IMR-90 (cell line): ENCODE data around the gene KLF13. TPM values are rescaled to one million over a fixed set of nuclear protein-coding genes. Genes with fewer than 3 reads are reported as not detected.

Source experiments
- ATAC-seq: fragments of 200-7000 bp; cut with Tn5 transposase; 2 replicates; pipeline ENCODE4 v1.9.1; 2020; ENCODE audit warnings: low read depth, mild to moderate bottlenecking, moderate library complexity
- BruUV-seq: library from RNA; stranded (reverse); fragments of 400-500 nt; replicated peaks from 2 replicates; lab custom pipeline; 2021; lab: Mats Ljungman, UMichigan
- CTCF ChIA-PET: fragments of 300-600 bp; formaldehyde crosslinking; extraction: SDS; loops from one replicate; lab custom pipeline; 2021; ENCODE audit warnings: antibody characterized with exemption; lab: Yijun Ruan, JAX
- POLR2A ChIA-PET: fragments of 300-600 bp; sonication (Branson Sonifier 250); formaldehyde crosslinking; loops from one replicate; lab custom pipeline; 2022; ENCODE audit warnings: antibody characterized with exemption; ENCODE audit not compliant: unreplicated experiment; lab: Charles Lee
- DNase-seq: peaks from one replicate; pipeline ENCODE4 v3.0.0; 2013
- H2AFZ ChIP-seq: replicated peaks from 2 replicates; pipeline ENCODE3; 2013; ENCODE audit warnings: low read length, mild to moderate bottlenecking; ENCODE audit not compliant: poor library complexity
- H2AK5ac ChIP-seq: 2 replicates; pipeline ENCODE4 v1.6.1; 2013; ENCODE audit warnings: low read depth, low read length, inconsistent platforms
- H2AK9ac ChIP-seq: replicated peaks from 2 replicates; pipeline ENCODE3; 2013; ENCODE audit warnings: mild to moderate bottlenecking, low read depth, low read length, moderate library complexity; ENCODE audit not compliant: poor library complexity
- H2BK120ac ChIP-seq: 2 replicates; pipeline ENCODE4 v1.6.1; 2013; ENCODE audit warnings: low read depth, low read length, inconsistent platforms
- H2BK15ac ChIP-seq: 3 replicates; pipeline ENCODE4 v1.6.1; 2013; ENCODE audit warnings: low read depth, low read length, inconsistent platforms
- H2BK20ac ChIP-seq: 2 replicates; pipeline ENCODE4 v1.6.1; 2013; ENCODE audit warnings: low read depth, mild to moderate bottlenecking, inconsistent platforms, low read length, moderate library complexity
- H2BK5ac ChIP-seq: 2 replicates; pipeline ENCODE4 v1.6.1; 2013; ENCODE audit warnings: mild to moderate bottlenecking, low read depth, low read length, inconsistent platforms; ENCODE audit not compliant: poor library complexity, severe bottlenecking
- H3K14ac ChIP-seq: replicated peaks from 2 replicates; pipeline ENCODE4 v1.6.1; 2013; ENCODE audit warnings: low read depth, low read length, inconsistent platforms
- H3K18ac ChIP-seq: 2 replicates; pipeline ENCODE4 v1.6.1; 2013; ENCODE audit warnings: low read depth, low read length, control low read depth
- H3K23ac ChIP-seq: 2 replicates; pipeline ENCODE4 v1.6.1; 2013; ENCODE audit warnings: low read depth, low read length, inconsistent platforms
- H3K27ac ChIP-seq: 2 replicates; pipeline ENCODE4 v1.5.1; 2013; ENCODE audit warnings: mild to moderate bottlenecking, control low read depth, low read length; ENCODE audit not compliant: insufficient read depth
- H3K27me3 ChIP-seq: 2 replicates; pipeline ENCODE4 v1.6.1; 2013; ENCODE audit warnings: low read length; ENCODE audit not compliant: control insufficient read depth, insufficient read depth
- H3K36me3 ChIP-seq: 2 replicates; pipeline ENCODE4 v1.6.1; 2013; ENCODE audit warnings: low read length, mixed read lengths; ENCODE audit not compliant: control insufficient read depth, insufficient read depth
- H3K4ac ChIP-seq: 2 replicates; pipeline ENCODE4 v1.6.1; 2013; ENCODE audit warnings: low read depth, low read length, inconsistent platforms
- H3K4me1 ChIP-seq: 2 replicates; pipeline ENCODE4 v1.6.1; 2013; ENCODE audit warnings: low read length, mixed read lengths; ENCODE audit not compliant: control insufficient read depth, insufficient read depth
- H3K4me2 ChIP-seq: 2 replicates; pipeline ENCODE4 v1.6.1; 2013; ENCODE audit warnings: low read depth, mild to moderate bottlenecking, control low read depth, low read length, moderate library complexity
- H3K4me3 ChIP-seq: 2 replicates; pipeline ENCODE4 v1.5.1; 2013; ENCODE audit warnings: low read depth, mild to moderate bottlenecking, control low read depth, low read length, moderate library complexity; ENCODE audit not compliant: insufficient read depth
- H3K56ac ChIP-seq: 2 replicates; pipeline ENCODE4 v1.6.1; 2013; ENCODE audit warnings: low read length, inconsistent platforms; ENCODE audit not compliant: insufficient read depth; ENCODE audit errors: extremely low read depth
- H3K79me1 ChIP-seq, 2 experiments: 2 replicates each; pipeline ENCODE4 v1.6.1; 2013; ENCODE audit warnings: low read length in 2 of 2, inconsistent platforms in 1 of 2, low read depth in 1 of 2
- H3K9ac ChIP-seq: 2 replicates; pipeline ENCODE4 v1.6.1; 2013; ENCODE audit warnings: low read depth, low read length, control low read depth
- H3K9me1 ChIP-seq: 2 replicates; pipeline ENCODE4 v1.6.1; 2013; ENCODE audit warnings: low read length, inconsistent platforms; ENCODE audit not compliant: insufficient read depth
- H3K9me3 ChIP-seq: 2 replicates; pipeline ENCODE4 v1.6.1; 2013; ENCODE audit warnings: low read length; ENCODE audit not compliant: control insufficient read depth, insufficient read depth
- H4K20me1 ChIP-seq: 2 replicates; pipeline ENCODE4 v1.6.1; 2013; ENCODE audit warnings: low read length, inconsistent platforms; ENCODE audit not compliant: insufficient read depth
- H4K5ac ChIP-seq: 2 replicates; pipeline ENCODE4 v1.6.1; 2013; ENCODE audit warnings: mild to moderate bottlenecking, low read depth, low read length, control low read depth
- H4K8ac ChIP-seq, 2 experiments: 2 replicates each; pipeline ENCODE4 v1.6.1; 2013; ENCODE audit warnings: low read depth in 2 of 2, low read length in 2 of 2, control low read depth in 1 of 2, inconsistent platforms in 1 of 2
- H4K91ac ChIP-seq: 2 replicates; pipeline ENCODE4 v1.6.1; 2013; ENCODE audit warnings: low read depth, low read length, inconsistent platforms; ENCODE audit not compliant: insufficient read depth
- BHLHE40 ChIP-seq: fragments of 150-350 bp; IDR thresholded peaks from 2 replicates; pipeline ENCODE4 v1.6.1; 2016; ENCODE audit warnings: mild to moderate bottlenecking, low read depth, low read length
- CEBPB ChIP-seq: IDR thresholded peaks from 2 replicates; pipeline ENCODE4 v1.6.1; 2012; ENCODE audit warnings: low read depth, low read length, improper control_type of control experiment
- CHD1 ChIP-seq: IDR thresholded peaks from 2 replicates; pipeline ENCODE4 v1.6.1; 2012; ENCODE audit warnings: low read depth, low read length, improper control_type of control experiment
- CTCF ChIP-seq: conservative IDR thresholded peaks from 2 replicates; pipeline ENCODE4 v1.5.1; 2012; ENCODE audit warnings: mild to moderate bottlenecking, low read depth, low read length, improper control_type of control experiment
- FOS ChIP-seq: fragments of 150-350 bp; IDR thresholded peaks from 2 replicates; pipeline ENCODE4 v1.6.1; 2016; ENCODE audit warnings: low read depth, low read length
- MAFK ChIP-seq: IDR thresholded peaks from 2 replicates; pipeline ENCODE4 v1.6.1; 2012; ENCODE audit warnings: low read depth, low read length, improper control_type of control experiment
- MAZ ChIP-seq: IDR thresholded peaks from 2 replicates; pipeline ENCODE4 v1.6.1; 2012; ENCODE audit warnings: low read depth, mild to moderate bottlenecking, low read length, improper control_type of control experiment, moderate library complexity, borderline replicate concordance
- MXI1 ChIP-seq: IDR thresholded peaks from 2 replicates; pipeline ENCODE4 v1.6.1; 2012; ENCODE audit warnings: low read depth, mild to moderate bottlenecking, low read length, moderate library complexity, borderline replicate concordance
- NFE2L2 ChIP-seq: fragments of 150-350 bp; IDR thresholded peaks from 2 replicates; pipeline ENCODE4 v1.6.1; 2016; ENCODE audit warnings: low read depth, mild to moderate bottlenecking, low read length
- POLR2A ChIP-seq: IDR thresholded peaks from 2 replicates; pipeline ENCODE4 v1.6.1; 2012; ENCODE audit warnings: mild to moderate bottlenecking, low read depth, low read length
- RAD21 ChIP-seq: IDR thresholded peaks from 2 replicates; pipeline ENCODE4 v1.6.1; 2012; ENCODE audit warnings: low read length, improper control_type of control experiment
- RCOR1 ChIP-seq: IDR thresholded peaks from 2 replicates; pipeline ENCODE4 v1.6.1; 2012; ENCODE audit warnings: mild to moderate bottlenecking, low read length, improper control_type of control experiment; ENCODE audit not compliant: insufficient replicate concordance
- RFX5 ChIP-seq: IDR thresholded peaks from 2 replicates; pipeline ENCODE4 v1.8.0; 2012; ENCODE audit warnings: low read depth, mild to moderate bottlenecking, low read length, moderate library complexity
- SMC3 ChIP-seq: fragments of 150-350 bp; IDR thresholded peaks from 2 replicates; pipeline ENCODE4 v1.6.1; 2016; ENCODE audit warnings: low read depth, mild to moderate bottlenecking, antibody characterized with exemption, low read length, moderate library complexity
- USF2 ChIP-seq: fragments of 150-350 bp; IDR thresholded peaks from 2 replicates; pipeline ENCODE4 v1.6.1; 2017; ENCODE audit warnings: mild to moderate bottlenecking, antibody characterized with exemption, low read length, low read depth
- WGBS, 2 experiments: methylation state at CpG; one replicate each; pipeline versions ENCODE4 v1.1.5 to v1.1.7; 2013; ENCODE audit warnings: missing lambda C conversion rate in 2 of 2; ENCODE audit not compliant: insufficient read length in 1 of 2; ENCODE audit errors: extremely low coverage in 2 of 2; 5-methylcytosine and 5-hydroxymethylcytosine counted together
- dilution Hi-C: fragments of 300-500 bp; cut with HindIII; formaldehyde crosslinking; loops from one replicate; pipeline ENCODE4 v1.14.3; 2018; ENCODE audit warnings: low sequenced_read_pairs; ENCODE audit not compliant: unreplicated experiment
- in situ Hi-C: fragments of 300-500 bp; cut with MboI; formaldehyde crosslinking; loops from 3 replicates; pipeline ENCODE4 v1.14.3; 2019; ENCODE audit warnings: low sequenced_read_pairs, inconsistent platforms, mixed read lengths
- intact Hi-C: fragments of 100-400 bp; cut with micrococcal nuclease; formaldehyde crosslinking; loops from 2 replicates; pipeline ENCODE4 v1.10.0; 2022
- polyA plus RNA-seq, 3 experiments: library from polyadenylated mRNA; depleted of rRNA; stranded (reverse); fragments of >200 nt; gene quantifications; 2 replicates each; pipeline ENCODE4 v1.2.3, GENCODE V29; 2012; ENCODE audit warnings: low replicate concordance in 1 of 3
- total RNA-seq: library from RNA; depleted of rRNA; stranded (reverse); fragments of >200 nt; gene quantifications from 2 replicates; pipeline ENCODE4 v1.2.3, GENCODE V29; 2012
- TF ChIP-seq, protein P1 (sequence below): fragments of 150-350 bp; IDR thresholded peaks from 2 replicates; pipeline ENCODE4 v1.6.1; 2016; ENCODE audit warnings: low read depth, mild to moderate bottlenecking, low read length, moderate library complexity, borderline replicate concordance

Gene KLF13
- total and polyA plus RNA-seq, 2 of the 4 experiments (the other 2 are of a cell fraction) = 9.5 to 10.6 TPM

DNA sequence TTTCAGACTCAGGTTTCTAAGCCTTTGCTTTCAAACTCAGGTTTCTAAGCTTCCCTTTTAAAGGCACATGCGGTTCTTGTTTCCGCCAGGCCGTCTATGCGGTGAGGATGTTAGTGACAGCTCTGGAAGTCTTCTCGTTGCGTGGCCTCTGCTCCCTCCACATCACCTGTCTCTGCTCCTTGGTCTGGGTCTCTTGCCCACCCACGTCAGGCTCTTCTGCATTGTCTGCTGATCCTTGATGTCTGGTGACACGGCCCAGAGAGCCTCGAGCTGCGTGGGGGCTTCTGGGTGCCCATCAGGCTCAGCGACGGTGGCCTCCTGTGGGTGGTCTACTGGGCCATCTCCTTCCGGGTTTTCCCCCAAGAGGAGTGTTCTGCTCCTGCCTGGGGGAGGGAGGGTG, 30.5 kb downstream of the KLF13 start:
- Histone ChIP-seq H3K23ac (no peak overlapping the region), H3K27me3 (no peaks in the 10 kb centered on the region), H4K8ac (no peak overlapping the region), H2BK120ac (no peak overlapping the region), H4K91ac (no peak overlapping the region), H3K4me2 (no peak overlapping the region), H3K4ac (no peak overlapping the region), H3K9ac (no peak overlapping the region), H3K56ac (no peak overlapping the region), H2AK9ac (no peak overlapping the region), H3K18ac (no peak overlapping the region), H3K4me1 (peaks cover 26% of the 10 kb centered on the region), H3K79me1 (peaks cover 49 to 92% of the 10 kb centered on the region in 2 experiments), H3K36me3 (no peaks in the 10 kb centered on the region; the same call in 1 of the 2 replicates), H3K4me3 (no peak overlapping the region), H3K9me3 (no peaks in the 10 kb centered on the region), H3K9me1 (peaks cover 34% of the 10 kb centered on the region), H2BK15ac (no peak overlapping the region), H2AK5ac (peak overlapping the region; percentile 56; the same call in 1 of the 2 replicates), H2AFZ (no peak overlapping the region), H4K20me1 (peaks cover 69% of the 10 kb centered on the region), H3K27ac (no peak overlapping the region), H2BK20ac (no peak overlapping the region), H4K5ac (no peak overlapping the region), H3K14ac (no peak overlapping the region), H2BK5ac (no peak overlapping the region)
- DNase-seq (no peak), ATAC-seq (no peak)
- WGBS, 2 experiments = 75% methylated on average over 5 of the region's 13 CpGs; no CpG with 5 or more reads in 1 of the 2 experiments
- ChIA-PET POLR2A (no interaction called here), CTCF (no interaction called here)
- no peak for TF ChIP-seq SMC3
- TF ChIP-seq, protein P1, sequence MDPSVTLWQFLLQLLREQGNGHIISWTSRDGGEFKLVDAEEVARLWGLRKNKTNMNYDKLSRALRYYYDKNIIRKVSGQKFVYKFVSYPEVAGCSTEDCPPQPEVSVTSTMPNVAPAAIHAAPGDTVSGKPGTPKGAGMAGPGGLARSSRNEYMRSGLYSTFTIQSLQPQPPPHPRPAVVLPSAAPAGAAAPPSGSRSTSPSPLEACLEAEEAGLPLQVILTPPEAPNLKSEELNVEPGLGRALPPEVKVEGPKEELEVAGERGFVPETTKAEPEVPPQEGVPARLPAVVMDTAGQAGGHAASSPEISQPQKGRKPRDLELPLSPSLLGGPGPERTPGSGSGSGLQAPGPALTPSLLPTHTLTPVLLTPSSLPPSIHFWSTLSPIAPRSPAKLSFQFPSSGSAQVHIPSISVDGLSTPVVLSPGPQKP = no peak
- no peak for TF ChIP-seq RFX5
- no peak for TF ChIP-seq POLR2A
- TF ChIP-seq FOS = no peak
- no peak for TF ChIP-seq MAZ
- TF ChIP-seq USF2 = no peak
- no peak for TF ChIP-seq MAFK
- TF ChIP-seq RAD21 = no peak
- TF ChIP-seq RCOR1 = no peak
- TF ChIP-seq MXI1 = no peak
- TF ChIP-seq NFE2L2 = no peak
- TF ChIP-seq BHLHE40 = no peak
- TF ChIP-seq CHD1 = no peak
- TF ChIP-seq CTCF = no peak
- TF ChIP-seq CEBPB = no peak
- dilution Hi-C loops = no loop called here
- in situ Hi-C loops = no loop called here
- BruUV-seq = no TSS peak
- intact Hi-C loops = no loop called here
